ENCODE results near the gene MYPOP. TPM values are rescaled to one million over a fixed set of nuclear protein-coding genes. Genes with fewer than 3 reads are reported as not detected.

The MYPOP gene
- total and polyA plus RNA-seq, 9 of the 15 experiments (the other 6 are each of a cell fraction or from before 2014, with no cell fraction given) = 0.32 to 7.6 (median 1.6) TPM

DNA sequence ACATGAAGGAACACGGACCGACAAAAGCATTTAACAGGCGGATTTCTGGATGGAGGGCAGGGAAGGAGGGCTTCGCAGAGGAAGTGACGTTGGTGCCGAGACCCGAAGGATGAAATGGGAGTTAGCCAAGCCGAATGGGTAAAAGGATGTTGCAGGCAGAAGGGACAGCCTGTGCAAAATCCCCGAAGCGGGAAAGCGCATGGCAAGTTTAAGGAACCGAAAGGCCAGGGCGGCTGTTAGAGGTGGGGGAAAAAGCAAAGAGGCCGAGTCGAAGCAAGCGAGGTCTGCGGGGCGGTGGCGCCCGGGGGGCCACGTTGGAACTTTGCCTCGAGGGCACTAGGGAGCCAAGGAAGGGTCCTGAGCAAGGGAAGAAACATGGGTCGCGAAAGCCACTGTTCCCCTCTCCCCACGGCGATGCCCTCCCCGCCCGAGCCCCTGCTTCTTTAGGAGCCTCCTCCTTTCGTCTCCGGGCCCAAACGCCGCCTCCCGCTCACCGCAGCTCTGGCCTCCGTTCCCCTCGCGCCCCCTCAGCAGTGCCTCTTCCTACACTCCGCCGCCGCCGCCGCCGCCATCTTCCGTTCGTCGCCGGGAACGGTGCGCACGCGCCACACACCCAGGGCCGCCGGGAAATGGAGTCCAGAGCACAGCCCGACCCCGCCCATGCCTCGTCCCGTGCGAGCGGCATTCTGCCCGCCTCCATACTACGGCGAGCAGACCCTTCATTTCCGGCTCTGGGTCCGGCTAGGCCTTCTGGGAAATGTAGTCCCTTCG lies 39.7 kb downstream of the MYPOP start, which contains the start of gene SYMPK (continued):
- TF ChIP-seq POLR2AphosphoS5 (IDR thresholded peaks at IDR 0.05; ENCODE audit: control insufficient read depth, insufficient read depth, low read depth, low read length) (peak; percentile 51; the same call in 1 of the 2 replicates), NCOA1 (IDR thresholded peaks at IDR 0.05; ENCODE audit: low read depth) (no peak), SNRNP70 (optimal IDR thresholded peaks at IDR 0.05; ENCODE audit: low read depth, low read length) (no peak), SETDB1 (IDR thresholded peaks at IDR 0.05; ENCODE audit: low read length) (no peak), TRIM24 (IDR thresholded peaks at IDR 0.05) (no peak), PYGO2 (tag; IDR thresholded peaks at IDR 0.05) (no peak), MYNN (IDR thresholded peaks at IDR 0.05) (no peak), MYNN (CRISPR knock-in tag; IDR thresholded peaks at IDR 0.05) (no peak), ETV6 (IDR thresholded peaks at IDR 0.05; ENCODE audit: borderline replicate concordance in 1 of 2, low read depth in 2 of 2, low read length in 1 of 2) (no peak), ETV6 (CRISPR knock-in tag; IDR thresholded peaks at IDR 0.05; ENCODE audit: borderline replicate concordance) (no peak), ZC3H8 (IDR thresholded peaks at IDR 0.05) (no peak), TEAD1 (CRISPR knock-in tag; IDR thresholded peaks at IDR 0.05) (peak in 1 of 2 experiments; percentile 85; a peak in 2 of 4 replicates), ZNF146 (CRISPR knock-in tag; IDR thresholded peaks at IDR 0.05; ENCODE audit: unreplicated experiment) (no peak), ZFP30 (CRISPR knock-in tag; IDR thresholded peaks at IDR 0.05; ENCODE audit: borderline replicate concordance) (no peak), ZKSCAN8 (CRISPR knock-in tag; IDR thresholded peaks at IDR 0.05) (no peak), XRCC4 (IDR thresholded peaks at IDR 0.05; ENCODE audit: extremely low read depth, insufficient read depth, insufficient read length) (no peak), NR2C2 (CRISPR knock-in tag; IDR thresholded peaks at IDR 0.05) (peak; percentile 72; the same call in 1 of the 2 replicates), NR2C2 (tag; IDR thresholded peaks at IDR 0.05) (peak; percentile 90; the same call in 1 of the 2 replicates), MCM2 (IDR thresholded peaks at IDR 0.05; ENCODE audit: low read depth) (no peak), TBP (optimal IDR thresholded peaks at IDR 0.05; ENCODE audit: low read depth, low read length) (peak; percentile 73), EWSR1 (IDR thresholded peaks at IDR 0.05; ENCODE audit: borderline replicate concordance, low read depth, partially characterized antibody) (no peak), POLR2H (tag; IDR thresholded peaks at IDR 0.05; ENCODE audit: low read depth) (peak; percentile 47)
- TF ChIP-seq, protein P1, sequence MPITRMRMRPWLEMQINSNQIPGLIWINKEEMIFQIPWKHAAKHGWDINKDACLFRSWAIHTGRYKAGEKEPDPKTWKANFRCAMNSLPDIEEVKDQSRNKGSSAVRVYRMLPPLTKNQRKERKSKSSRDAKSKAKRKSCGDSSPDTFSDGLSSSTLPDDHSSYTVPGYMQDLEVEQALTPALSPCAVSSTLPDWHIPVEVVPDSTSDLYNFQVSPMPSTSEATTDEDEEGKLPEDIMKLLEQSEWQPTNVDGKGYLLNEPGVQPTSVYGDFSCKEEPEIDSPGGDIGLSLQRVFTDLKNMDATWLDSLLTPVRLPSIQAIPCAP (CRISPR knock-in tag; IDR thresholded peaks at IDR 0.05; ENCODE audit: borderline replicate concordance) = no peak
- TF ChIP-seq, protein P2, sequence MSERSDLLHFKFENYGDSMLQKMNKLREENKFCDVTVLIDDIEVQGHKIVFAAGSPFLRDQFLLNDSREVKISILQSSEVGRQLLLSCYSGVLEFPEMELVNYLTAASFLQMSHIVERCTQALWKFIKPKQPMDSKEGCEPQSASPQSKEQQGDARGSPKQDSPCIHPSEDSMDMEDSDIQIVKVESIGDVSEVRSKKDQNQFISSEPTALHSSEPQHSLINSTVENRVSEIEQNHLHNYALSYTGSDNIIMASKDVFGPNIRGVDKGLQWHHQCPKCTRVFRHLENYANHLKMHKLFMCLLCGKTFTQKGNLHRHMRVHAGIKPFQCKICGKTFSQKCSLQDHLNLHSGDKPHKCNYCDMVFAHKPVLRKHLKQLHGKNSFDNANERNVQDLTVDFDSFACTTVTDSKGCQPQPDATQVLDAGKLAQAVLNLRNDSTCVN (CRISPR knock-in tag; IDR thresholded peaks at IDR 0.05) = no peak
- TF ChIP-seq, protein P3, sequence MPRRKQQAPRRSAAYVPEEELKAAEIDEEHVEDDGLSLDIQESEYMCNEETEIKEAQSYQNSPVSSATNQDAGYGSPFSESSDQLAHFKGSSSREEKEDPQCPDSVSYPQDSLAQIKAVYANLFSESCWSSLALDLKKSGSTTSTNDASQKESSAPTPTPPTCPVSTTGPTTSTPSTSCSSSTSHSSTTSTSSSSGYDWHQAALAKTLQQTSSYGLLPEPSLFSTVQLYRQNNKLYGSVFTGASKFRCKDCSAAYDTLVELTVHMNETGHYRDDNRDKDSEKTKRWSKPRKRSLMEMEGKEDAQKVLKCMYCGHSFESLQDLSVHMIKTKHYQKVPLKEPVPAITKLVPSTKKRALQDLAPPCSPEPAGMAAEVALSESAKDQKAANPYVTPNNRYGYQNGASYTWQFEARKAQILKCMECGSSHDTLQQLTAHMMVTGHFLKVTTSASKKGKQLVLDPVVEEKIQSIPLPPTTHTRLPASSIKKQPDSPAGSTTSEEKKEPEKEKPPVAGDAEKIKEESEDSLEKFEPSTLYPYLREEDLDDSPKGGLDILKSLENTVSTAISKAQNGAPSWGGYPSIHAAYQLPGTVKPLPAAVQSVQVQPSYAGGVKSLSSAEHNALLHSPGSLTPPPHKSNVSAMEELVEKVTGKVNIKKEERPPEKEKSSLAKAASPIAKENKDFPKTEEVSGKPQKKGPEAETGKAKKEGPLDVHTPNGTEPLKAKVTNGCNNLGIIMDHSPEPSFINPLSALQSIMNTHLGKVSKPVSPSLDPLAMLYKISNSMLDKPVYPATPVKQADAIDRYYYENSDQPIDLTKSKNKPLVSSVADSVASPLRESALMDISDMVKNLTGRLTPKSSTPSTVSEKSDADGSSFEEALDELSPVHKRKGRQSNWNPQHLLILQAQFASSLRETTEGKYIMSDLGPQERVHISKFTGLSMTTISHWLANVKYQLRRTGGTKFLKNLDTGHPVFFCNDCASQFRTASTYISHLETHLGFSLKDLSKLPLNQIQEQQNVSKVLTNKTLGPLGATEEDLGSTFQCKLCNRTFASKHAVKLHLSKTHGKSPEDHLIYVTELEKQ (CRISPR knock-in tag; IDR thresholded peaks at IDR 0.05) = no peak
